ENCODE measurements around the gene SP2.

The SP2 gene

GRCh38 chr17:47871048-47871447 lies 25.0 kb upstream of the SP2 start:
- no peak for DNase-seq

GRCh38 chr17:47872019-47872650 lies 23.9 kb upstream of the SP2 start:
- DNase-seq: peak; percentile 61

- peak; percentile 29 for DNase-seq
Observed at GRCh38 chr17:47872651-47873161, 23.3 kb upstream of the SP2 start.

GRCh38 chr17:47873200-47874090 lies 22.6 kb upstream of the SP2 start:
- no peak for DNase-seq

DNA sequence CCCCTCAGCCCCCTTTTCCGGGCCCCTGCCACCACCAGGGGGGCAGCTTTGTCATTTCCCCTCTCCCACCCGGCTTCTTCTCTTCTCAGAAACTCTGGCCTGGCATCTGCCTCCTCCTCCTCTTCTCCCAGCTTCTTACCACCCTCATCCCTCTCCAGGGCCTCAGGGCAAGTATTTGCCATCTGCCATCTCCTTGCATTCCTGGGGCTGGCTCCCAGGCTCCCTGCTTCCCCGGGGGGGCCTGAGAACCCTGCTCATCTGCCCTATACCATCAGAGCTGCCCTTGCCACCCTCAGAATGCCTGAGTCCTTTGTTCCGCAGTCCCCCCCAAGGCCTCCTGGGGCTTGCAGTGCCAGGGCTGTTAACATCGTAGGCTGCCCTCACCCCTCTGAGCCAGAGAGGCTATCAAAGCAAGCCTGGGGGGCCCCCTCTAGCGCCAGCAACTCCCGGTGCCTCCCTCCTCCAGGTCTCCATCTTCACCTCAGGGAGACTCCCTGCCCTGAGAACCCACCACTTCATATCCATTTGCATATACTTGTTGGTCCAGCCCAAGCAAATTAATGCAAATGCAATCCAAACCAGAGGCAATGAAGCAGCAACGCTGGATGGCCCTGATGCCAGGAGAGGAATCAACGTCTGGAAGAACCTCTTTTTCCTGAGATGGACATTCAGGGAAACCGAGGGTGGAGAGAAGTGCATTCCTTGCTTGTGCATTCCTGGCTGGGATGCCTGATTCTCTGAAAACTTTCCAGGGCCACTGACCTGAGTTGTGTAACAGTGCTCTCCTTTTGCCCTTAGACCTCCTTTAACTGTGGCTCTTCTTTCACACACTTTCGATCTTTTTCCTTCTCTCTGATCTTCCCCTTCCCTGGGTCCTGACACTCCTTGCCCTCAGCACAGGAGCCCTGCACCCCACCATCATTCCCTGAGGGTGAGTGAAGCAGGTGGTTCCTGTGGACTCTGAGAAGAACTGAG lies 20.7 kb upstream of the SP2 start:
- DNase-seq: no peak

- DNase-seq: no peak
Observed at GRCh38 chr17:47877368-47878034, 18.5 kb upstream of the SP2 start.

GRCh38 chr17:47878203-47879027 lies 17.6 kb upstream of the SP2 start:
- DNase-seq: no peak

DNA sequence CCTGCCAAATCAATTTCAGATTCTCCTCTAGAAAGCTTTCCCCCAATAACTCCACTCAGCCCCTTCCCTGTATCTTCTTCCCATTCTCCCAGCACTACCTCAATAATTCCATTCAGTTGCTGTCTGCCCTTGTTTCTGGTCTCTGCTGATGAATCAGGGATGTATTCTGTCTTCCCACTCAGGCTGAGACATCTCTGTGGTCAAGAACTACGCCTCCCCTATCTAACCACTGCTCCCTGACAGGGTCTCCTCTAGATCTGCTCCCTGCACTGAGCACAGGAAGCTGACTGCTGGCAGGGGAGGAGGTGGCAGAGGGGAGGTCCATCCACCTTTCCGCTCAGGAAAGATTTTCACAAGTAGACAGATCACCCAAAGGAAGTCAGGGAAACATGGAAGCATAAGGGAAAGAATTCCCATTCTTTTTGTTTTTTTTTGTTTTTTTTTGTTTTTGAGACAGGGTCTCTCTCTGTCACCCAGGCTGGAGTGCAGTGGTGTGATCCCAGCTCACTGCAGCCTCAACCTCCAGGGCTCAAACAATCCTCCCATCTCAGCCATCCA lies 16.9 kb upstream of the SP2 start:
- no peak for DNase-seq

DNA sequence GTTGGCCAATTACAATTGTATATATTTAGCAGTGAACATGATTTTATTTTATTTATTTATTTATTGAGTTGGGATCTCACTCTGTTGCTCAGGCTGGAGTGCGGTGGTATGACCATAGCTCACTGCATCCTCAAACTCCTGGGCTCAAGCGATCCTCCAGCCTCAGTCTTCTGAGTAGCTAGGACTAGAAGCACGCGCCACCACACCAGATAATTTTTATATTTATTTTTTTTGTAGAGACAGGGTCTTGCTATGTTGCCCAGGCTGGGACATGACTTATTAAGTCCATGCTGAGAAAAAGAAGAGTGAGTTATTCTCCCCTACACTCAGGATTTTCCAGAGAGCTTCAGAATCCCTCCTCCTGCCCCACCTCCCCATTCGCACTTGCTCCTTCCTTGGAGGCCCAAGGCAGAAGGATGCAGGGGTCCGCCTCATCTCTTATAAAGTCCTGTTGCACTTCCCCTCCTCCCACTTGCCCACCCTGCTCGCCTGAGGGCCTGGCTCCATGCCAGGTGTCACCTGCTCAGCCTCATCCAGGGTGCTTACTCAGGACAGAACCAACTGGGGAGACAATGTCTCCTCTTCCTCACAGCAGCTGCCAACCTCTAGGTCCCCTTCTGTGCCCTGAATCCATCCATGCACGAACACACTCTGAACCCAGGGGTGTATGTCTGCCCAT lies 16.1 kb upstream of the SP2 start:
- no peak for DNase-seq

DNA sequence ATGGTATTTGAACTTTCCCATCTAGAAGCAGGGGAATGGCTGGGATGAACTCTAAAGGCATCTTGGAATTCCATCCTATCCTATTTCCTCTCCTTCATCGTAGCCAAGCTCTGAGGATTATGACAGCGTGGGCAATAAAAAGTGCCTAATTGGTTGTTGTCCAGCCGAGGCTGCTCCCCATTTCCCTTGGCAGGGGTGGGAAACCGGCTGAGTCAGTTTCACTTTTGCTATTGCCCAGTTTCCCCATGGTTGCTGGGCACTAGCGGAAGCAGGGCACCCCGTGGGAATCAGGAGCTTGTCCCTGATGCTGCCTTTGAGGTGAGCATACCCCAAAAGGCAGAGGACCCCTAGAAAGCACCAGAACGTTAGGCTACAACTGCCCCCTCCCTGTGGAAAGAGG lies 13.8 kb upstream of the SP2 start:
- no peak for DNase-seq

DNA sequence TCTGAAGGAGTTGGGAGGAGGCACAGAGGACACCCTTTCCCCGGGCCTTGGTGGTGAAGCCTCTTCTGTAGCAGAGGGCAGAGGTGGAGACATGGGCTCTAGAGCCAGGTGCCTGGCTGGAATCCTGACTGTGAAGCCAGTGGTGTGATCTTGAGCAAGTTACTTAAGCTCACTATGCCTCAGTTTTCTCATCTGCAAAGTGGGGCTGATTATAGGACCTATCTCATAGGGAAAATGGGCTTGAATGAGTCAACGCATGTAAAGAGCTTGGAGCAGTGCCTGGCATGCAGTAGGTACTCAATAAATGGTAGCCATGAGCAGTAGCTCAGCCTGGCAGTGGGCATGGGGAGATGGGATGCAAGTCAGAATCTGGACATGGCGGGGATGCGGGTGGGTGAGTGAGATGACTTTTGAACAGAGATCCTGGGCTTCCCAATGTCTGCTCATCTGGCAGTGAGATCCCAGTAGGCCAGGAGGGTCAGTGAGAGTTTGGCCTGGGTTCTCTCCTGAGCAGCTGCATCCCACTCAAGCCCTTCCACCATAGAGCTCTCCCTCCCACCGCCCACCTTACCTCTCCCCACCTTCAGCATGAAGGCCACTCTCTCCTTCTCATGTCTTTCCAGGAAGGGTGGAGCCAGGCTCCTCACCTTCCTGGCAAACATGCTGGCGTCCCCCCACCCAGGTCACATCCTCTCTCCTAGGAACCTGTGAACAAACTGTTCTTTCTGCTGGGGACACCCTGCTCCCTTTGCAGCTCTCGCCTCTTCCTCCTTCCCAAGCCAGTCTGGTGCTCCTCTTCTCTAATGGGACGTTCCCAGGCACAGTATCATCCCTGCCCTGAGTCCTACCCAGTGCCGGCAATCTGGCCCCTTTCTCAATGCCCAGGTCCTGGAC lies 13.1 kb upstream of the SP2 start:
- no peak for DNase-seq

- DNase-seq: no peak
Observed at GRCh38 chr17:47883589-47884426, 12.2 kb upstream of the SP2 start.

DNA sequence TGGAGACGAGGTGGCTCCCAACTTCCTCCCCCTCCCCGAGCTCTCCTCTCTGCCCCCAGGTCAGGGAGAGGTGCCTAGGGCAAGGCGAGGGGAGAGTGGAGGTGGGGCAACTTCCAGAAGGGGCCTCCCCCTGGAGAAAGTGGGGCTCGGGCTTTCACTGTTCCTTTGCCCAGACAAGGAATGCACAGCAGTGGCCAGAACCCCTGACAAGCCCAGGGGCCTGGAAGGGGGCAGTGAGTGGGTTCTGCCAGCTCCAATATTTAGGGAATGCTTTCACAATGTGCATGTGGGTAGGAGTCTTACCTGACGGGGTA lies 11.7 kb upstream of the SP2 start:
- no peak for DNase-seq

GRCh38 chr17:47884905-47885730 lies 10.9 kb upstream of the SP2 start:
- DNase-seq: no peak

DNA sequence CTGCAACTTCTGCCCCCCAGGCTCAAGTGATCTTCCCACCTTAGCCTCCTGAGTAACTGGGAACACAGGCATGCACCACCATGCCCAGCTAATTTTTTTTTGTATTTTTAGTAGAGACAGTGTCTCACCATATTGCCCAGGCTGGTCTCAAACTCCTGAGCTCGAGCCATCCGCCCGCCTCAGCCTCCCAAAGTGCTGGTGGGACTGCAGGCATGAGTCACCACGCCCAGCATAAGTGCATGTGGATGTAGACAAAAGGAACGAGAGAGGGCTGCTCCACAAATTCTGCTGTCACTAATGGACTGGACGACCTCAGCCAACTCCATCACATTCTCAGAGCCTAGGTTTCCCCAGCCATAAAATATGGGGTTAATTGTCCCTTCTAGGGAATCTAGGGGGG lies 7.7 kb upstream of the SP2 start:
- no peak for DNase-seq

GRCh38 chr17:47889734-47890529 lies 6.1 kb upstream of the SP2 start:
- peak; percentile 83 for DNase-seq

GRCh38 chr17:47891545-47892088 lies 4.4 kb upstream of the SP2 start:
- DNase-seq: no peak

Data from right hindlimb (tissue), 1 donor.